ENCODE data around the gene CELA2A.

The CELA2A gene

DNA sequence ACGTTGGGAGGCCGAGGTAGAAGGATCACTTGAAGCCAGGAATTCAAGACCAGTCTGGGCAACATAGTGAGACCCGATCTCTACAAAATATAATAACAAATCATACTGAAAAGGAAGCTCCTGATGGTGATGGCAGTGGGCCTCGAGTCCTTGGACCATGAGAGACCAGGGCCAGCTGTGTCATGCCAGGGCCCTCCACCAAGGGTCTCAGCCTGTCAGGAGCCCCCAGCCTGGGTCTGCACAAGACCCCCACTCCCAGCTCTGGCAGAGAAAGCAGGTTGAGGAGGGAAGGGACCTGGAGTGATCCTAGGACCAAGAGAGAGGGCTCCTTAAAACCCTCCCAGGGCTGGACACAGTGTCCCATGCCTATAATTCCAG lies 25.0 kb upstream of the CELA2A start:
- TF ChIP-seq GATA2 (IDR thresholded peaks at IDR 0.05; ENCODE audit: low read depth, low read length) (no peak), GATA3 (IDR thresholded peaks at IDR 0.05; ENCODE audit: low read depth, low read length) (no peak)

DNA sequence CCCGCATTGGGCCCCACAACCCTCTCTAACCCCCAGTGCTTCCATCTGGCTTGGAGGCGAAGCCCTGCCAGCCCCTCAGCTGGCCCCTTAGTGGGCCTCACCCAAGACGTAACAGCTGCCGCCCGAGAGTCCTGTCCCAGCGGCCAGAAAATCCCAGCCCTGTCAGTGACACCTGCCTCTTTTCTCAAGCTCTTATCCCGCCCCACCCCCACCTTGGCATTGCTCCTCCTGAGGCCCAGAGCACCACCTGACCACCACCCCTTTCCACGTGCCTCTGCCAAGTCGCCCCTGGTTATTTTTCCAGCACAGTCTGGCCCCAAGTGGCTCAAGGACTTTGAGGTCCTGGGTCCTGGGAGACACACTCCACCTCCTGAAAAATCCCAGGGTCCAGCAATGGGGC lies 24.2 kb upstream of the CELA2A start:
- TF ChIP-seq GATA2 (IDR thresholded peaks at IDR 0.05; ENCODE audit: low read depth, low read length): no peak
- no peak for TF ChIP-seq GATA3 (IDR thresholded peaks at IDR 0.05; ENCODE audit: low read depth, low read length)

GRCh38 chr1:15433471-15433870 lies 23.1 kb upstream of the CELA2A start:
- no peak for TF ChIP-seq GATA2 (IDR thresholded peaks at IDR 0.05; ENCODE audit: low read depth, low read length)
- no peak for TF ChIP-seq GATA3 (IDR thresholded peaks at IDR 0.05; ENCODE audit: low read depth, low read length)

GRCh38 chr1:15435239-15436077 lies 21.1 kb upstream of the CELA2A start:
- no peak for TF ChIP-seq GATA2 (IDR thresholded peaks at IDR 0.05; ENCODE audit: low read depth, low read length)
- no peak for TF ChIP-seq GATA3 (IDR thresholded peaks at IDR 0.05; ENCODE audit: low read depth, low read length)

GRCh38 chr1:15436881-15437442 lies 19.6 kb upstream of the CELA2A start:
- no peak for TF ChIP-seq GATA2 (IDR thresholded peaks at IDR 0.05; ENCODE audit: low read depth, low read length)
- TF ChIP-seq GATA3 (IDR thresholded peaks at IDR 0.05; ENCODE audit: low read depth, low read length): no peak

GRCh38 chr1:15439325-15439724 lies 17.2 kb upstream of the CELA2A start:
- no peak for TF ChIP-seq GATA3 (IDR thresholded peaks at IDR 0.05; ENCODE audit: low read depth, low read length)

DNA sequence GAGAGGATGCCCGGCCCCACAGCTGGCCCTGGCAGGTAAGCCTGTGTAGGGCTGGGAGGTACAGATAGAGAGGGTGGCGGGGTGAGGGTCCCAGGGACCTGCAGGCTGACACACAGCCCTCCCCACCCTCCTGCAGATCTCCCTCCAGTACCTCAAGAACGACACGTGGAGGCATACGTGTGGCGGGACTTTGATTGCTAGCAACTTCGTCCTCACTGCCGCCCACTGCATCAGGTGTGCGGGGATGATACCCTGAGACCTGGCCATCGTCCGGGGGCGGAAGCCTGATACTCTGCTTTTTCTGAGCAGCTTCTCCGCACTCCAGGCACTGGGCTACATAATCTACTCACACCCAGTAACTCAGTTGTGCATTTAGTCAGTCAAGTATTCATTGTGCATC lies 16.2 kb upstream of the CELA2A start:
- TF ChIP-seq GATA3 (IDR thresholded peaks at IDR 0.05; ENCODE audit: low read depth, low read length): no peak
- TF ChIP-seq GATA2 (IDR thresholded peaks at IDR 0.05; ENCODE audit: low read depth, low read length): no peak

- no peak for TF ChIP-seq GATA3 (IDR thresholded peaks at IDR 0.05; ENCODE audit: low read depth, low read length)
- no peak for TF ChIP-seq GATA2 (IDR thresholded peaks at IDR 0.05; ENCODE audit: low read depth, low read length)
Measured at GRCh38 chr1:15441247-15441646, 15.3 kb upstream of the CELA2A start.

DNA sequence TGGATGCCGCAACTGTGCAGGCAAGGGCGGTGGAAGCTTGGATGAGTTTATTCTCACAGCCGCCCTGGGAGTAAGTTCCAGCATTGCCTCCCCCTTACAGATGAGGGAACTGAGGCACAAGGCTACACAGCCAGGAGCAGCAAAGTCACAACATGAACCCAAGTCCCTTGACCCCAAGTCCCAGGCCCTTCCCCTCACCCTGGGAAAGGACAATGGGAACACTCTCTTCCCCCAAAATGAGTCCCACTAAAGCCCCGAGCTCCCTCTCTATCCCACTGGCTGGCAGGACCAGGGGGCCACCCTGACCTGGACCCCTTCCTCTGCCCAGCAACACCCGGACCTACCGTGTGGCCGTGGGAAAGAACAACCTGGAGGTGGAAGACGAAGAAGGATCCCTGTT lies 14.4 kb upstream of the CELA2A start:
- TF ChIP-seq GATA3 (IDR thresholded peaks at IDR 0.05; ENCODE audit: low read depth, low read length) (no peak), GATA2 (IDR thresholded peaks at IDR 0.05; ENCODE audit: low read depth, low read length) (no peak)

DNA sequence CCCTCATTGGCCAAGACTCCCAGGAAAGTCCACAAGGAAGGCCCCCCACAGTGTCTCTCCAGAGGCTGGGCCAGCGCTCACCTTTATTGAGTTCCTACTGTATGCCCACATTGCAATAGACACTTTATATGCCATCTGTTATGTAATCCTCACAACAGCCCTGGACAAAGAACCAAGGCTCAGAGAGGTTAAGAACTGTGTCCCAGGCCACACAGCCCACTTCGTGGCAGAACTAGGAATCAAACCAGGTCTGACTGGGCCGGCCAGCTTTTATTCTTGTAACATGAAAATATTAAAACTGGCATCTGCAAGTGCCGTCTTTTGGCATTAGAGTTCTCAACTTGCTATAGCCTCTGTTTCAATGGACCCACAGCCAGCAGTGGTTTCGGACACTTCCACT lies 13.8 kb upstream of the CELA2A start:
- TF ChIP-seq GATA3 (IDR thresholded peaks at IDR 0.05; ENCODE audit: low read depth, low read length) (no peak), GATA2 (IDR thresholded peaks at IDR 0.05; ENCODE audit: low read depth, low read length) (no peak)

DNA sequence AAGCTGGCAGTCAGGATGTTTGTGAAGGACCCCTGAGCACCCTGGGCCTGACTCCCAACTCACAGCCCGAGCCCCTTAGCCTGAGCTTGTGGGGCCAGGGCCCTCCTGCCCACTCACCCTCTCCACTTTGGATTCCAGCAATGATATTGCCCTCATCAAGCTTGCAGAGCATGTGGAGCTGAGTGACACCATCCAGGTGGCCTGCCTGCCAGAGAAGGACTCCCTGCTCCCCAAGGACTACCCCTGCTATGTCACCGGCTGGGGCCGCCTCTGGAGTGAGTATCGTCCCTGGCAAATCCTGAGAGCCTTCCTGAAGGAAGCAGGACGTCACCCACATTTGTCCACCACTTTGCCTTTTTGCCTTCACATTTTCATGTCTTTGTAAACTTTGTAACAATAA lies 13.3 kb upstream of the CELA2A start:
- TF ChIP-seq GATA2 (IDR thresholded peaks at IDR 0.05; ENCODE audit: low read depth, low read length): no peak
- no peak for TF ChIP-seq GATA3 (IDR thresholded peaks at IDR 0.05; ENCODE audit: low read depth, low read length)

- TF ChIP-seq GATA3 (IDR thresholded peaks at IDR 0.05; ENCODE audit: low read depth, low read length) (no peak), GATA2 (IDR thresholded peaks at IDR 0.05; ENCODE audit: low read depth, low read length) (no peak)
Measured at GRCh38 chr1:15444468-15445389, 11.8 kb upstream of the CELA2A start.

DNA sequence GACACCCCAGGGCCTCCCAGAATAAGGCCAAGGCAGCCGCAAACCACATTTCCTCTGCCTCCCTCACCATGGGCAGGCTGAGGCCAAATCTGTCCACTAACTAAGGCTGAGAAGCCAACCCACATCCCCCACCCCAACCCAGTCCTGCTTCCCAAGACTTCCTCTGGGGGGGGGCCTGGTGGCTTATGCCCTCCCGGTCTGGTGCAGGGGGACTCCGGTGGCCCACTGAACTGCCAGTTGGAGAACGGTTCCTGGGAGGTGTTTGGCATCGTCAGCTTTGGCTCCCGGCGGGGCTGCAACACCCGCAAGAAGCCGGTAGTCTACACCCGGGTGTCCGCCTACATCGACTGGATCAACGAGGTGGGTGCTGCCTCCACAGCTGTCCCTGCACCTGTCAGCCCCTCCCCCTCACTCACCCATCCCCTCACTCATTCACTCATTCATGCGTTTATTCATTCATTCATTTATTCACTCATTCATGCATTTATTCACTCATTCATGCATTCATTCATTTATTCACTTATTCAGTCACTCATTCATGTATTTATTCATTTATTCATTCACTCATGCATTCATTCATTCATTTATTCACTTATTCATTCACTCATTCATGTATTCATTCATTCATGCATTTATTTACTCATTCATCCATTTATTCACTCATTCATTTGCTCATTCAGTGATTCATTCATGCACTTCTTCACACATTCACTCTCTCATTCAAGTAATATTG lies 11.0 kb upstream of the CELA2A start:
- no peak for TF ChIP-seq GATA3 (IDR thresholded peaks at IDR 0.05; ENCODE audit: low read depth, low read length)
- TF ChIP-seq GATA2 (IDR thresholded peaks at IDR 0.05; ENCODE audit: low read depth, low read length): no peak

- TF ChIP-seq GATA3 (IDR thresholded peaks at IDR 0.05; ENCODE audit: low read depth, low read length): no peak
- no peak for TF ChIP-seq GATA2 (IDR thresholded peaks at IDR 0.05; ENCODE audit: low read depth, low read length)
Measured at GRCh38 chr1:15446212-15446611, 10.3 kb upstream of the CELA2A start.
